SU-DHL-6 (cell line): ENCODE results near the gene B9D2.

Source experiments
- EZH2phosphoT487 ChIP-seq: fragments of 200-600 bp; sonication (generic), shearing (Covaris generic); conservative IDR thresholded peaks from 2 replicates; pipeline ENCODE4 v1.6.1; 2018; ENCODE audit warnings: mild to moderate bottlenecking, antibody characterized with exemption, low read length, moderate library complexity, mixed read lengths
- TF ChIP-seq, protein P1 (sequence below): fragments of 200-600 bp; sonication (generic); IDR thresholded peaks from one replicate; pipeline ENCODE4 v1.5.1; 2017; ENCODE audit warnings: antibody characterized with exemption, mild to moderate bottlenecking, low read length, moderate library complexity; ENCODE audit not compliant: insufficient read depth, poor library complexity, severe bottlenecking

DNA sequence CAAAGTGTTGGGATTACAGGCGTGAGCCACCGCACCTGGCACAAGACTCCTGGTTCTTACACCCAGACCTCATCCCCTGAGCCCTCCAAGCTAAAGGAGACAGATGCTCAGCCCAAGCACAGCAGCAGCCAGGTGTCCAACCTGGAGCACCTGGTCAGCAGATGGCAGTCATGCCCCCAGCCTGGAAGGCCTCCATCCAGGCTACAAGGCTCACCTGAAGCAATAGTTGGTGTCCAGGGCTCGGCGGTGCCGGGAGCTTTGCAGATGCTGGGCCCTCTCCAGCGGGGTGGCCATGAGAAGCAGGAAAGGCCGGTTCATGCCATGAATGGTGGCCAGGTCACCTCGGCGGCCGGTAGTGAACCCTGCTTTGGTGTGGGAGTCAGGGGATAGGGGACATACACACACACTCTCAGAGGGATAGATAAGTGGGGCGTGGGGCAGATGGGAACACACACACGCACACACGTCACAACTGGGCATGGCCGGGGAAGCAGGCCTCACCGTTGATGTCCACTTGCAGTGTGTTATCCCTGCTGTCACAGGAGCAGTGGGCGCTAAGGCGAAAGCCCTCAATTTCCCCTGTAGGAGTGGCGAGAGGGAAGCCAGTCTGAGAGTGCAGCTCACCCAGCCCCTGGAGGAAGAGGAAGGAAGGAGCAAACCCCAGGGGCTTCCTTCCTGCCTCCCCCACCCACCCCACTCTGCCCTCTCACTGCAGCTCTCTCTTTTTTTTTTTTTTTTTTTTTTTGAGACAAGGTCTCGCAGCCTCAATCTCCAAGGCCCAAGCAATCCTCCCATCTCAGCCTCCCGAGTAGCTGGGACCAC is 22.1 kb downstream of the B9D2 start:
- TF ChIP-seq, protein P1, sequence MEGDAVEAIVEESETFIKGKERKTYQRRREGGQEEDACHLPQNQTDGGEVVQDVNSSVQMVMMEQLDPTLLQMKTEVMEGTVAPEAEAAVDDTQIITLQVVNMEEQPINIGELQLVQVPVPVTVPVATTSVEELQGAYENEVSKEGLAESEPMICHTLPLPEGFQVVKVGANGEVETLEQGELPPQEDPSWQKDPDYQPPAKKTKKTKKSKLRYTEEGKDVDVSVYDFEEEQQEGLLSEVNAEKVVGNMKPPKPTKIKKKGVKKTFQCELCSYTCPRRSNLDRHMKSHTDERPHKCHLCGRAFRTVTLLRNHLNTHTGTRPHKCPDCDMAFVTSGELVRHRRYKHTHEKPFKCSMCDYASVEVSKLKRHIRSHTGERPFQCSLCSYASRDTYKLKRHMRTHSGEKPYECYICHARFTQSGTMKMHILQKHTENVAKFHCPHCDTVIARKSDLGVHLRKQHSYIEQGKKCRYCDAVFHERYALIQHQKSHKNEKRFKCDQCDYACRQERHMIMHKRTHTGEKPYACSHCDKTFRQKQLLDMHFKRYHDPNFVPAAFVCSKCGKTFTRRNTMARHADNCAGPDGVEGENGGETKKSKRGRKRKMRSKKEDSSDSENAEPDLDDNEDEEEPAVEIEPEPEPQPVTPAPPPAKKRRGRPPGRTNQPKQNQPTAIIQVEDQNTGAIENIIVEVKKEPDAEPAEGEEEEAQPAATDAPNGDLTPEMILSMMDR, result no peak
- no peak for TF ChIP-seq EZH2phosphoT487
